LNCAP (cell line): Measurements from ENCODE around the gene AGRN.

Experiments
- TF ChIP-seq, protein P1 (sequence below): fragments of 450-650 bp; IDR thresholded peaks from 2 replicates; pipeline ENCODE4 v1.5.1; 2017; ENCODE audit warnings: mild to moderate bottlenecking

The AGRN gene

DNA sequence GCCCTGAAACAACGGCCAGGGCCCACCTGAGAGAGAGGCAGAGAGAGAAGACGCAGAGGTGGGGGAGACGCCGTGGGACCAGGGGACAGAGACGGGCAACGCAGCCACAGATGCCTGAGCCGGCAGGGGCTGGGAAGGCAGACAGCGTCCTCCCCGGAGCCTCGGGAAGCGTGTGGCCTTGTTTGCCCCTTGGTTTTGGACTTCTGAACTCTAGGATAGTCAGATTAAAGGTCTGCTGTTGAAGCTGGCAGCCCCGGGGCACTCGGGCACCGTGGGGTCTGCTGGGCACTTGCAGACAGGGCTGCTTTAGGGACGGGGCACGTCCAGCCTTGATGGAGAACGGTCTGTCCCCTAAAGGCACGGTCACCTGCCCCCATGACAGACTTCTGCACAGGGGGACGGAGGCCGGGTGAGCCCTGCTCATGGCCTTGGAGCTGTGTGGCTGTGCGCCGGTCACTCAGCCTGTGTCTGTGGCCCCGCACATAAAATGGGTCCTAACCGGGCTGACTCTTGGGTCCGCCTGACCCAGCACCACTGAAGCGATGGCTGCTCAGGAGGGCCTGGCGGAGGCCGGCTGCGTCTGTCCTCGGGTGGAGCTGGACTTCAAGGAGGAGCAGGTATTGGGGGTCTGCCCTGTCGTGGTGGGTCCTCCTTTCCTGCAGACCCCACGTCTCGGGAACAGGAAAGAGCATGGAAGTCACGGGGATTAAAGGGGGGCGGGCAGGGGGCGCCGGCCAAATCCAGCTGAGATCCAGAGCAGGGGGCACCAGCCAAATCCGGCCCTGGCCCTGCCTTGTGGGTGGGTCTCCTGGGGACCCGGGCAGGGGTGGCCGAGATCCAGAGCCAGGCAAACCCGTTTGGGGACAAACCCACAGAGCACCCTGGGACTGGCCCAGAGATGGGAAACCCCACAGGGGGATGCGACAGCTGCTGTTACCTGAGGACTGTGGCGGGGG is 63.8 kb downstream of the AGRN start:
- TF ChIP-seq, protein P1, sequence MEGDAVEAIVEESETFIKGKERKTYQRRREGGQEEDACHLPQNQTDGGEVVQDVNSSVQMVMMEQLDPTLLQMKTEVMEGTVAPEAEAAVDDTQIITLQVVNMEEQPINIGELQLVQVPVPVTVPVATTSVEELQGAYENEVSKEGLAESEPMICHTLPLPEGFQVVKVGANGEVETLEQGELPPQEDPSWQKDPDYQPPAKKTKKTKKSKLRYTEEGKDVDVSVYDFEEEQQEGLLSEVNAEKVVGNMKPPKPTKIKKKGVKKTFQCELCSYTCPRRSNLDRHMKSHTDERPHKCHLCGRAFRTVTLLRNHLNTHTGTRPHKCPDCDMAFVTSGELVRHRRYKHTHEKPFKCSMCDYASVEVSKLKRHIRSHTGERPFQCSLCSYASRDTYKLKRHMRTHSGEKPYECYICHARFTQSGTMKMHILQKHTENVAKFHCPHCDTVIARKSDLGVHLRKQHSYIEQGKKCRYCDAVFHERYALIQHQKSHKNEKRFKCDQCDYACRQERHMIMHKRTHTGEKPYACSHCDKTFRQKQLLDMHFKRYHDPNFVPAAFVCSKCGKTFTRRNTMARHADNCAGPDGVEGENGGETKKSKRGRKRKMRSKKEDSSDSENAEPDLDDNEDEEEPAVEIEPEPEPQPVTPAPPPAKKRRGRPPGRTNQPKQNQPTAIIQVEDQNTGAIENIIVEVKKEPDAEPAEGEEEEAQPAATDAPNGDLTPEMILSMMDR, result no peak

DNA sequence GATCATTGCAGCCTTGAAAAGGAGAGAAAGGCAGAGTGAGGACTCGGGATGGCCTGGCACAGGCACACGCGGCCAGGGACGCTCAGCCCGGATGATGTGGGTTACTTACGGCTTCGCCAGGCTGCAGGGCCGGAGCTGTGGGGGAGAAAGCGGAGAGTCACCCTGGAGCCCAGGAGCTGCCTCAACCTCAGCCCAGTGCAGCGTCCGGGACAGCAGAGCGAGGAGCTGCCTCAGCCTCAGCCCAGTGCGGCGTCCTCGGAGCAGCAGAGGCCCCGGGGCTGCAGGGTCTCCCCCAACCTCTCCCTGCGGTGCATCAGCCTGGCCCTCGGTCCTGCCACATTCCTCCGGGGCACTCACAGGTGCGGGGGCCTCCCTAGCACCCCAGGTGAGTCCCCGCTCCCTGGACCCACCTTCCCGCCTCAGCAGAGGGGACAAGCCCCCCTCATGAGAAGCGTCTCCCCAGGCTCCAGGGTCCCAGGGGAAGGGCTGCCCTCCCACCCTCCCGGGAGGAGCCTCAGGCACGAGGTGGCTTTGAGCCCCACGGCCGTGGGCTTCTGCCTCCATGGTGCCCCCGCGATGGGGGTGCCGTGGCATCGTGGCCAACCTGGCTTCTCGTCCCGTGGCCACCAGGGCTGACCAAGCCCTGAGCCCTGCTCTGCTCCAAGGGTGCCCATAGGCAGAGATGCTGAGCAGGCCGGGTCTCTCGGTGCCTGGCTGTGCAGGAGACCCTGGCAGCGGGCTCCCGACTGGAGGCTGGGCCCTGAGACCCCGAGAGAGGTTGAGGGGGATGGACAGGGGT is 64.7 kb downstream of the AGRN start:
- TF ChIP-seq, protein P1, result no peak

DNA sequence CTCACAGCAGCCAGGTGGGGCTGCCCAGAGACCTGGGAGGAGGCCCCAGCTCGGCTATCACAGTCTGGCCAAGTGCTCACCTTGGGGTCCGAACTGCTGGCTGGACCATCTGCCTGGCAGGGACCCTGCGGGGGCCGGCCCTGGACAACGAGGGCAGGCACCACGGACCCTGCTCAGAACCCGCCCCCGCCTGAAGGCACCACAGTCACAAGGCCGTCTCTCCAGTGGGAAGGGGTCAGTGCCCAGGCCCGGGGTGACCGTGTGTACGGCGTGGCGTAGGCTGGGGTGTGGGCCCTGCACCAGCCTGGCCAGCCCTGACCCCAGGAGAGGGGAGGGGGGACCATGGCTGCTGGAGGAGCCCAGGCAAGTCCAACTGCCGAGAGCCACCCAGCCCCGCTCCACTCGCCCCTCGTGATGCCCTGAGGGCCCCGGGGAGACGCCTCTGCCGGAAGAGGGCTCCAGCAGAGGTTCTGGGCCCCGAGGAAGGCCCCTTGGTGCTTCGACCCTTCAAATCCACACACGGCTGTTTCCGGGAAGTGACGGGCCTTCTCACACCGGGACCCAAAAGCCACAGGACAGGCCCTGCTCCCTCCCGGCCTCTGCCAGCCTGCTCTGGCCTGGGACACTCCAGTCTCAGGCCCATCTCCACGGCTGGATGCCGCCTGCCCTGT is 65.4 kb downstream of the AGRN start:
- TF ChIP-seq, protein P1, result no peak

DNA sequence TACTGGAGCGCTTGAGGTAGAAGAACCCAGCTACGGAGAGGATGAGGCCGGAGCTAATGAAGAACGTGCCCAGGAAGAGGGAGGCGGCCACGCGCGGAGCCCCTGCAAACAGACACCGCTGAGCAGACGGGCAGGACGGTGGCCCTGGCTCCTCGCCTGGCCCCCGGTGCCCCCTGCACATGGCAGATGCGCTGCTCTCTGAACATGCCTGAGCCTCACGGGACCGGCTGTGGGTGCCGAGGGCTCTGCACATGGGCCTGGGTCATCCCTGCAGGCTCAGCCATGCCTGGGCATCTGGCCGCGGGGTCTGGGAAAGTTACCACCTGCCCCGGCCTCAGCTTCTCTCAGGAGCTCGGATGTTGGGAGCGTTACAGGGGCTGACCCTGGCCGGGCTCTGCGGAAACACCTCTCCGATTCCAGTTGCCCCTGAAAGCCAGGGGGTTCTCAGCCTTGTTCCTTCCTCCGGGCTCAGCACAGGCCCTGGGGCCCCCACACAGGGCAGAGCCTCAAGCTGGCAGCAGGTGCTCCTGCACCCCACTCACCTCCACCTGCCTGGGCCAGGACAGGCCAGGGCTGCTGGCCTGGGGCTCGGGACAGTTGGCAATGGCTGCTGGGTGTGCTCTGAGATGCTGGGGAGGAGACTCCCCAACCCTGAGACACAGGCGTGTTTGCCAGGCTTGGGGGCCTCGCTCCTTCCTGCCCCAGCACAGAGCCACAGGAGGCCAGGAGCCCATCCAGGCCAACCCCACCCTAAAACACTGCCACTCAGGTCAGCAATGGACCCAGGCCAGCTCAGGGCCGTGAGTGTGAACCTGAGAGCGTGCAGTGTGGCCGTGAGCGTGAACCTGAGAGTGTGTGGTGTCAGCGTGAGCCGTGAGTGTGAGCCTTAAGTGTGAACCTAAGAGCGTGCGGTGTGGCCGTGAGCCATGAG is 66.3 kb downstream of the AGRN start:
- TF ChIP-seq, protein P1, result no peak

DNA sequence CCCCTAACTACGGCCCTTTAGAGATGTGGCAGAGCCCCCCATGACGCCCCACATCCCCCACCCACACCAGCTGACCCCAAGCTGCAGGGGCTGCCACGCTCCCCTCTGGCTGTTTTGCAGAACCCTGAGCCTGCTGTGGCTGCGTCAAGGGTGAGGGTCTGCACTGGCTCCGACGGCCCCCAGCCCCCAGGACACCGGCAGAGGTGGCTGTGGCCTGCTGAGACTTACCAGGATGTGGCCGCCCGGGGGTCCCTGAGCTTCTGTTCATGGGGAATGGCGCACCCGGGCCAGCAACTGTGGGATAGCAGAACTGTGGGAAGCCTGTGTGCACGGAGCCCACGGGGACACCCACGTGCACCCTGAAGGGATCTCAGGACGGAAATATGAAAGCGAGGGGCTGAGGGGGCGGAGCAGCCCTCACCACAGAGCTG is 67.0 kb downstream of the AGRN start:
- TF ChIP-seq, protein P1, result no peak

DNA sequence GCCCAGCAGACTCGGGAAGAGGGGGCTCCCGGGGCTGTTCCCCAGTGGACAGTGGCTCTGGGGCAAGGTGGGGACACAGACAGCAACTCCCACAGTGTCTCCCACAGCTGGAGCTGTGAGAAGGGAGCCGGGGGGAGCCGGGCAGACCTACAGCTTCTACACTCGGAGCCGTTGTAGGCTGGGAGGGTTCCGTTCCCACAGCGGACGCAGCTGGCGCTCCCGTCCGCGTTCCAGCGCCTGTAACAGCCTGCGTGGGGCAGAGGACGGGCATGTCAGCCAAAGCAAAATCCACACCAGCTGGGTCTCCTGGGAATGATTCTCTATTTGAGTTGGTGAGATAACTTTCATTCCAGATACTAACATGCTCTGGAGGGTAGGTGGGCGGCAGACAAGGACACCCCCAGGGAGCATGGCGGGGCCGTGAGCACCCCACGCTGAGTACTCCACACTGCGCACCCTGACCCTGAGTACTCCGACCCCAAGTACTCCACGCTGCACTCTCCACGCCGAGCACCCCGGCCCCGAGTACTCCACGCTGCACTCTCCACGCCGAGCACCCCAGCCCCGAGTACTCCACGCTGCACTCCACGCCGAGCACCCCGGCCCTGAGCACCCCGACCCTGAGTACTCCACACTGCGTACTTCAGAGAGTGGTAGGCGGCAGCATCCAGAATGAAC is 67.6 kb downstream of the AGRN start:
- TF ChIP-seq, protein P1, result no peak
